Measurements from ENCODE around the gene GRSF1. TPM values are rescaled to one million over a fixed set of nuclear protein-coding genes. Genes with fewer than 3 reads are reported as not detected.

Gene GRSF1
- total and polyA plus RNA-seq, 10 of the 15 experiments (the other 5 are each of a cell fraction or from before 2014, with no cell fraction given) = 37.5 to 105 (median 68.4) TPM

DNA sequence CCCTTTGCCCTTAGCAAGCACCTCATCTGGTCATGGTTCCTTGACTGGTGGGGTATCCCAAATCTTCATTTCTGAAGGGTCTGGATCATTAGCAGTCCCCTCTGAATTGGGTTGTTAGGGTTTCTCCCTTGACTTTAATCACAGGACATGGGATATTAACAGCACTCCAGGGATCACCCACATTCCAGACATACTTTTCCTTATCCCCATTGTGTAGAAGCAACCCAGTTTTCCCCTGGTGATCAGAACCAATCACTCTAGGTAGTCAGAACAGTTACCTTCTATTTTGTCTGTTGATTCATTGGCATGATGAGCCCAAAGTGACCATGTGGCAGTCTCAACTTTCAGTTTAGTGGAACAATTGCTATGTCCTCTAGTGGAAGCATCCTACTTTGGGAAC, 29.1 kb upstream of the GRSF1 start:
- Histone ChIP-seq H3K9me3 (replicated peaks; ENCODE audit: control insufficient read depth, insufficient read depth, low read length) (no peaks in the 10 kb centered on the region), H3K9ac (ENCODE audit: control insufficient read depth, insufficient read depth, low read length) (no peak overlapping the region), H2AFZ (ENCODE audit: control insufficient read depth, low read depth, low read length) (no peak overlapping the region), H3K4me2 (ENCODE audit: control insufficient read depth, insufficient read depth) (no peak overlapping the region), H3K36me3 (ENCODE audit: control insufficient read depth in 2 of 2, insufficient read depth in 2 of 2, low read length in 1 of 2) (no peaks in the 10 kb centered on the region), H3K4me1 (ENCODE audit: control insufficient read depth, insufficient read depth, low read length) (no peaks in the 10 kb centered on the region), H4K20me1 (ENCODE audit: control insufficient read depth, insufficient read depth) (no peaks in the 10 kb centered on the region), H3K4me3 (no peak overlapping the region), H3K27ac (ENCODE audit: control insufficient read depth, insufficient read depth) (no peak overlapping the region), H3K27me3 (replicated peaks in 1 of 2; ENCODE audit: control insufficient read depth in 2 of 2, insufficient read depth in 2 of 2, low read length in 1 of 2) (no peaks in the 10 kb centered on the region), H3K79me2 (ENCODE audit: control insufficient read depth, insufficient read depth, low read length) (no peaks in the 10 kb centered on the region)
- FAIRE-seq (no peak), DNase-seq (ENCODE audit: low read depth, low spot score) (no peak), ATAC-seq (no peak)
- TF ChIP-seq MXI1 (IDR thresholded peaks at IDR 0.05; ENCODE audit: low read depth, low read length) = no peak
- TF ChIP-seq USF1 (IDR thresholded peaks at IDR 0.05; ENCODE audit: borderline replicate concordance, extremely low read length, insufficient read depth, low read depth, low read length) = no peak
- TF ChIP-seq, protein P1, sequence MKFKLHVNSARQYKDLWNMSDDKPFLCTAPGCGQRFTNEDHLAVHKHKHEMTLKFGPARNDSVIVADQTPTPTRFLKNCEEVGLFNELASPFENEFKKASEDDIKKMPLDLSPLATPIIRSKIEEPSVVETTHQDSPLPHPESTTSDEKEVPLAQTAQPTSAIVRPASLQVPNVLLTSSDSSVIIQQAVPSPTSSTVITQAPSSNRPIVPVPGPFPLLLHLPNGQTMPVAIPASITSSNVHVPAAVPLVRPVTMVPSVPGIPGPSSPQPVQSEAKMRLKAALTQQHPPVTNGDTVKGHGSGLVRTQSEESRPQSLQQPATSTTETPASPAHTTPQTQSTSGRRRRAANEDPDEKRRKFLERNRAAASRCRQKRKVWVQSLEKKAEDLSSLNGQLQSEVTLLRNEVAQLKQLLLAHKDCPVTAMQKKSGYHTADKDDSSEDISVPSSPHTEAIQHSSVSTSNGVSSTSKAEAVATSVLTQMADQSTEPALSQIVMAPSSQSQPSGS (IDR thresholded peaks at IDR 0.05; ENCODE audit: low read length) = no peak
- no peak for TF ChIP-seq TCF12 (IDR thresholded peaks at IDR 0.05; ENCODE audit: low read depth, low read length)
- TF ChIP-seq YY1 (IDR thresholded peaks at IDR 0.05; ENCODE audit: low read depth, low read length) = no peak
- no peak for TF ChIP-seq FOS (IDR thresholded peaks at IDR 0.05; ENCODE audit: borderline replicate concordance, extremely low read depth, insufficient read length)
- TF ChIP-seq RAD51 (IDR thresholded peaks at IDR 0.05) = no peak
- no TSS peak for BruUV-seq (replicated peaks)
- ChIA-PET POLR2A (no interaction called here), SMC1A (ENCODE audit: uncharacterized antibody, unreplicated experiment) (no interaction called here), CTCF (interaction anchor here (1.0 kb wide), 1 partner anchor 17 kb away, joined by 3 read pairs; no protein-coding TSS in a partner anchor), RAD21 (ENCODE audit: unreplicated experiment) (no interaction called here)
- intact Hi-C loops (cut with micrococcal nuclease; ENCODE audit: unreplicated experiment) = no loop called here
- in situ Hi-C loops (cut with MboI) = no loop called here

Data from GM12878 (cell line).